ENCODE measurements around the gene PPP1R3G.
"Not testable (repeated sequence)": the region's sequence is repeated elsewhere in the genome, so short reads cannot be mapped to it uniquely, and the experiment has no call there.

The PPP1R3G gene

DNA sequence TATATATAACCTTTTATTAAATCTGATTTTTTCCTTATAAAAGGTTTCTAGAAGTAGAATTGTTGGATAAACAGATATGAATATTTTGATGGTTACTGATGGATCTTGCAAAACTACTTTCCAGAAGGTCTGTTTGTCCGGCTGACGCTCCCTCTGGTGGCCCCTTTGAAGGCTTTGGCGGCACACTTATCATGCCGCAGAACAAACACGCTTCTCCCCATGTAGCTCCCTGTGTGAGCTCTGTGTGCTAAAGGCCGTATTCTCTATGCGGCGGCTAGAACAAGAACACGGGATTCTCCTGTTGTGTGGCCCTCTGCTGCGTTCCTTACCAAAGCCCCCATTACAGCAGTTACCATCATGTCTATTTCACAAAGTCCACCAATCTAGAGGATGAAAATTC is 30.0 kb downstream of the PPP1R3G start:
- DNase-seq (ENCODE audit: insufficient read length, low spot score) = no peak
- no peak for FAIRE-seq
- TF ChIP-seq, protein P1, sequence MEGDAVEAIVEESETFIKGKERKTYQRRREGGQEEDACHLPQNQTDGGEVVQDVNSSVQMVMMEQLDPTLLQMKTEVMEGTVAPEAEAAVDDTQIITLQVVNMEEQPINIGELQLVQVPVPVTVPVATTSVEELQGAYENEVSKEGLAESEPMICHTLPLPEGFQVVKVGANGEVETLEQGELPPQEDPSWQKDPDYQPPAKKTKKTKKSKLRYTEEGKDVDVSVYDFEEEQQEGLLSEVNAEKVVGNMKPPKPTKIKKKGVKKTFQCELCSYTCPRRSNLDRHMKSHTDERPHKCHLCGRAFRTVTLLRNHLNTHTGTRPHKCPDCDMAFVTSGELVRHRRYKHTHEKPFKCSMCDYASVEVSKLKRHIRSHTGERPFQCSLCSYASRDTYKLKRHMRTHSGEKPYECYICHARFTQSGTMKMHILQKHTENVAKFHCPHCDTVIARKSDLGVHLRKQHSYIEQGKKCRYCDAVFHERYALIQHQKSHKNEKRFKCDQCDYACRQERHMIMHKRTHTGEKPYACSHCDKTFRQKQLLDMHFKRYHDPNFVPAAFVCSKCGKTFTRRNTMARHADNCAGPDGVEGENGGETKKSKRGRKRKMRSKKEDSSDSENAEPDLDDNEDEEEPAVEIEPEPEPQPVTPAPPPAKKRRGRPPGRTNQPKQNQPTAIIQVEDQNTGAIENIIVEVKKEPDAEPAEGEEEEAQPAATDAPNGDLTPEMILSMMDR (IDR thresholded peaks at IDR 0.05; ENCODE audit: insufficient read depth, missing control alignments) = no peak

DNA sequence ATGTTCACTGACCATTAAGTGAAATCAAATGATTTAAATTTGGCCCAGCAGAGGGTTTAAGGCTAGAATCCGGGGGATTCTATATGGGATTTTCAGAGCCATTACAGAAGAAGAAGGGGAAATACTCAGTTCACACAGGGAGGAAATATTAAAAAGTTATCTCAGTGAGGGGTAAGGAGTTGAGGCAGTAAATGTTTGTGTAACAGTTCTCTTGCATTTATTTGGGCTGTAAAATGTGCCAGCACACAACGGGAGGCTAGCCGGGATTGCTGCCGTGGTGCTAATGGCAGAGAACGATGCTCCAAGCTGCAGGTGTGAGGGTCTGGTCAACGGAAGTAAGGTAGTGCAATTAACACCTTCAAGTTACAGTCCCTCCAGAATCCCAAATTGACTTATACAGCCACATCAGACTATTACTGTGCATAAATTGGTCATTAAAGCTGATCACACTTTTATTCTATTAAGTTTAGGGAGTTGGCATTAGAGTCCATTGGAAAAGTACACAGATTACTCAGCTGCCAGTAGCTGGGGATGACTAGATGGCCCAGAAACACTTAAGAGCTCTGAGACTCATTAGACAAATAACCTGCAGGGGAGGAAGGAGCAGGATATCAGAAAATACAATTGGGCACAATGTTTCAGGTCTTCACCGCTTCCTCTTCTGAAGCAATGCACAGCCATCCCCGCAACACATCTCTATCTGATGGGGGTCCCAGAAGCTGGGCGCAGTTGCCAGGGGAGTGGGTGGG is 31.3 kb downstream of the PPP1R3G start:
- DNase-seq (ENCODE audit: insufficient read length, low spot score) (no peak), FAIRE-seq (no peak)
- TF ChIP-seq, protein P1 (IDR thresholded peaks at IDR 0.05; ENCODE audit: insufficient read depth, missing control alignments) = no peak

DNA sequence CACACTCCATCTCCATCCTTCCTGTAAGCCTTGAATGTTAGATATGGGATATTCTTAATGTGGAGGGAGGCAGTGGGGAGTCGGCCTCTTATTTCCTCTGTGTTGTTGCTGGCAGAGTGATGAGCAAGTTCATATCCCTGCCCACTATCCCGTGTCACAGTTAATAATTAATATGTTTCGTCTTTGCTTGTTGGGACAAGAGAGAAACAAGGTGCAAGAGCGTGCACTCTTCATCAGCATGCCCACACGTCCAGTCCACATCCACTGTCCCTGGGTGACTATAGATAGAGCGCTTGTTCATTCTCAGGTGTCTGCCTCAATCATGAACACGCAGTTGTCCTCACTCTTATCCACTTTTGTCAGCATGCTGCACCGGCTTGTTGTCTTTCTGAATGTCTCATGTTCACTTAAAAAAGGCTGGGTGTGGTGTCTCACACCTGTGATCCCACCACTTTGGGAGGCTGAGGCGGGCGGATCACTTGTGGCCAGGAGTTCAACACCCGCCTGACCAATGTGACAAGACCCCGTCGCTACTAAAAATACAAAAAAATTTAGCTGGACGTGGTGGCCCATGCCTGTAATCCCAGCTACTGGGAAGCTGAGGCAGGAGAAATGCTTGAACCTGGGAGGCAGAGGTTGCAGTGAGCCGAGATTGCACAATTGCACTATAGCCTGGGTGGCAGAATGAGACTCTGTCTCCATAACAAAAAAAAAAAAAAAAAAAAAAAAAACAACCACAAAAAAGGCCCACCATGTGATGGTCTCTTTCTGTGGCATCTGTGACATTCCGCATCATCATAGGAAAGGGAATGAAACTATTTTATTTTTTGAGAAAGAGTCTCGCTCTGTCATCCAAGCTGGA is 34.2 kb downstream of the PPP1R3G start:
- DNase-seq (ENCODE audit: insufficient read length, low spot score) = no peak
- TF ChIP-seq, protein P1 (IDR thresholded peaks at IDR 0.05; ENCODE audit: insufficient read depth, missing control alignments) = no peak
- no peak for FAIRE-seq

GRCh38 chr6:5120011-5120410 is 34.9 kb downstream of the PPP1R3G start:
- FAIRE-seq (no peak), DNase-seq (ENCODE audit: insufficient read length, low spot score) (no peak)
- TF ChIP-seq, protein P1 (IDR thresholded peaks at IDR 0.05; ENCODE audit: insufficient read depth, missing control alignments) = no peak

GRCh38 chr6:5120543-5120942 is 35.4 kb downstream of the PPP1R3G start:
- not testable (repeated sequence) for DNase-seq (ENCODE audit: insufficient read length, low spot score); FAIRE-seq

DNA sequence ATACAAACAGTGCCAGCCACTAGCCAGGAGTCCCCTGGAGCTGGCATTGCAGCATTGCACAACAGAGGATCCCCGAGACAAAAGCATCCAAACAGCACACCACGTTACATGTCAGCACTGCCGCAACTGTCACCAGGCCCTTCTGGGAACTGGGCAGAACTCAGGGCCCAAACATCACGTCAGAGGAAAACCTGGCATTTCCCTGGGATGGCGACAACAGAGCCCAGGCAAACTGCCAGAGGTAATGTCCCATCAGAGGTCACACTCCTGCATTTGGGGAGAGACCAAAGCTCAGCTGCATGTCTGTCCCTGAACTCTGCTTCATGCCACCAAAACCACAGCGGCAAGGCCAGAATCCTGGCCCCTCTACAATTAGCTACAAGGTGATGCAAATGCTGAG is 36.3 kb downstream of the PPP1R3G start:
- TF ChIP-seq, protein P1 (IDR thresholded peaks at IDR 0.05; ENCODE audit: insufficient read depth, missing control alignments) = no peak

GRCh38 chr6:5121956-5122355 is 36.8 kb downstream of the PPP1R3G start:
- DNase-seq (ENCODE audit: insufficient read length, low spot score) = no peak
- TF ChIP-seq, protein P1 (IDR thresholded peaks at IDR 0.05; ENCODE audit: insufficient read depth, missing control alignments) = no peak
- no peak for FAIRE-seq

More for the DNA sequence above, 36.3 kb downstream of the PPP1R3G start:
- FAIRE-seq (no peak), DNase-seq (ENCODE audit: insufficient read length, low spot score) (no peak)

Measured in D721Med (cell line).